ENCODE measurements around the gene ABLIM1.

Gene ABLIM1

DNA sequence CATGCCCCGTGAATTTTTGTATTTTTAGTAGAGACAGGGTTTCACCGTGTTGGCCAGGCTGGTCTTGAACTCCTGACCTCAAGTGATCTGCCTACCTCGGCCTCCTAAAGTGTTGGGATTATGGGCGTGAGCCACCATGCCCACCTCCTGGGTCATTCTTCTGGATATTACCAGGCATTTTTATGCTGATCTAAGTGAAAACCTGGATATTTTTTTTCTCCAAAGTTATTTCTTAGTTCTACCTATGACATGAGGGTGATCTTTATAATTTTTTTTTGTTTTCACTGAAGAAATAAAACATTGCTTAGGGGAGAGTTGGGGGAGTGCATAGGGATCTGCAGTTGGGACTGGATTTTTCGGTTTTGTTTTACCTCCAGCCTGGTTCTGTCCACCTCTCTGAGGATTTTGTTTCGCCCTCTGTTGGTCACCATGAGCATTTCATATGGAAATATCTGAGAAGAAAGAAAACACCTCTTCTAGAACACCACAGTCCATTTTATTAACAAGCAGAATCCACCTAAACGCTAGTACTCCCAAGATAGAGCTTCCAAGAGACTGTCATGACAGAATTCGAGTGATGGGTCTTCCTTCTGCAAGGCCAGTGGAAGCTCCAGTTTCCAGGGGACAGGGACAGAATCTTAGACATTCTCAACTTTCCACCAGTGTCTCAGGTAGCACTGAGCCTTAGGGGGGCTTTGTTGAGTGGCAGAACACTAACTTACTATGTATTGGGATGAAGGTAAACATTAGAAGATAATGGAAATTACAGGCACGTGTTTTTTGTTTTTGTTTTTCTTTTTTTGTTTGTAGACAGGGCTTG, 220.4 kb downstream of the ABLIM1 start:
- no peak for DNase-seq

DNA sequence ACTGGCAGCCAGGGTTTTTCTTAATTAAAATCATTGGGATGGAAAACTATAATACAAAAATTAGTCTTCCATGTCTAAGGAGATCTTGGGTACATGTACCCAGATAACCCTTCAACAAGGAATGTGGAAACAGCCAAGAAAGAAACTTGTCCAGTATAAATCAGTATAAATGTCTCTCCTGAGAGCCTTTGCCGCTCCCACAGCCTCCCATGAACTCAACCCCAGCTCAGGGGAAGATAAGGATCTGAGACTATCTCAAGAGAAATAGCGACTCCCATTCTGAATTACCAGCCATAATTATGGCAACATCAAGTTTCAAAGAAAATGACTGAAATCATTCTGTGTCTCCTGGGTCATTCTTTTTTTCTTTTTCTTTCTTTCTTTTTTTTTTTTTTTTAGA, 221.1 kb downstream of the ABLIM1 start:
- DNase-seq = no peak

DNA sequence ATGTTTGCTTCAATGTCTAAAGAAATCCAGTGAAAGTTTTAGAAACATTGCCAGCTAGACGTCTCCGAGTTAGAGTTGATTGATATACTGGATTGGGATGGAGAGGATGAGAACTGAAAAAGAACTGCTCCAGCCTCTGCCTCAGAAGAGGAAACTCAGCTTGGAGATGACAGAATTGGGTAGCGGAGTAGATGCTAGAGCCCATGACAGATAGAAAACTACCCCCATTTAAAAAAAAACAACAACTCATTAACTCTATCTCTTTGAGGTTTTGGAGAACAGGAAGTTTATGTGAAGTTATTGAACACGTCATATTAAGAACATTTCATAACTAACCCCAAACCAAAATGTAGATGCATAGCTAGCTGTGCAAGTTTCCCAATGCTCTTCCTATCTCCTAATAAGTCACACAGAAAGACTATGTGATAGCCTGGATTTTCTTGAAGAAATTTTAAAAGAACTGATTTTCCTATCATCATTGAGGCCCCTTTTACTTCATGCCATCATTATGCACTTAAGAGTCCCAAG, 225.4 kb downstream of the ABLIM1 start:
- no peak for DNase-seq

DNA sequence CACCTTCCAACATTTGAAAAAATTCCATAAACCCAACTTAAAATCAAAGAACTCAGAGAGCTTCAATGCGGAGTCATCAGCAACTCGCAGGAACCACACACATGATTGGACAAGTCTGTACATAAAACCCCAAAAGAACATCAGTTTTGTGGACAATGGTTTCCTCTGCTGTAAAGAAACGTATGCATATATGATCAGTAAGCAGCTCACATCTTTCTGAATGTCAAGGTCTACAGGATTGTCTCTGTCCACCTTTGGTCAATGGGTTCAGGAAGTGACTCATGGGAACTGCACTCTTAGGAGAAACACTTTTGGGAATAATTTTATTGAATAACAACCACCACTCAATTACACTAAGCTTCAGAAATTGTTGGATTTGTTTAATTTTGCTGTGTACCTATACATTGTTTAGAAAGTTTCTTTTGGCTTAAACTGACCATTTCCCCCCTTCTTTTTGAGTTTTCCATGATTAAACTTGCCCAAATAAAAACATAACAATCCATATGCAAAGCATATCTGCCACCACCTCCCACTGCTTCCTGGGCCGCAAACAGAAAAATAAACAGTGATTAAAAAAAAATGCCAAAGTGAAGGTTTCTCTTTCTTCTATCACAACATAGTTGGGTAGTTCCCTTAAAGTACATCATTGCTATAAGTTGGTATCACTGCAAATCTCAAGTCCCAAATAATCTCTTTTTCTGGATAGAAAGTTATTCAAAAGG, 226.5 kb downstream of the ABLIM1 start:
- DNase-seq = no peak

DNA sequence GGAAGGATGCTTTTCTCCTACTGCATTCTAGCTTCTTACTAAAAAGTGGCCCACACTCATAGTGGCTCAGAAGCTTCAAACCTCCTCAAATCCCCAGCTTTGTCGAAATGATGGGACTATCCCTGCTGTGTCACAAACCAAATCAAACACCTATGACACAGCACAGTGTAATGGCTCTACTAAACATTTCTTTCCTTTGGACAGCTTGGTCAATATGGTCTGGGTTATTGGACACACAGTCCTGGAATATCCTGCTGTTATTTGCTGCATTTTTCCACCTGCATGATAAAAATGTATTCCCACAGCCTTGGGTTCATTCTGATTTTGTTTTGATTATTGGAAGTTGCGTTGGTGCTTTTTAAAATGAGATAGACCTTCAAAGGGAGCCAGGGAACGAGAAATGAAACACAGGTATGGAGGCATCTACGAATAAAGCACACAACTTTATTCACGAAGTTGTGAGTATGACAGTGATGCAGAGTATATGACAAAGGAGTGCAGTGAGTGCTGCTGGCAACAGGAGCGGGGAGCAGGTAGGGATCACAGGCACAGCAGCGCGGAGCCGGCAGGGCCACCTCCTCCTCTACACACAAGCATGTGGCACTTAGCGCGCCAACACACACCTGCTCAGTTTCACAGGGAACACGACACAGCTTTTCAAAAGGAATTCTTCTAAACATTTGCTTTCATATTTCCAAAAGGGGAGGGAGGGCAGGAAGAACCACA, 227.2 kb downstream of the ABLIM1 start:
- DNase-seq = no peak

DNA sequence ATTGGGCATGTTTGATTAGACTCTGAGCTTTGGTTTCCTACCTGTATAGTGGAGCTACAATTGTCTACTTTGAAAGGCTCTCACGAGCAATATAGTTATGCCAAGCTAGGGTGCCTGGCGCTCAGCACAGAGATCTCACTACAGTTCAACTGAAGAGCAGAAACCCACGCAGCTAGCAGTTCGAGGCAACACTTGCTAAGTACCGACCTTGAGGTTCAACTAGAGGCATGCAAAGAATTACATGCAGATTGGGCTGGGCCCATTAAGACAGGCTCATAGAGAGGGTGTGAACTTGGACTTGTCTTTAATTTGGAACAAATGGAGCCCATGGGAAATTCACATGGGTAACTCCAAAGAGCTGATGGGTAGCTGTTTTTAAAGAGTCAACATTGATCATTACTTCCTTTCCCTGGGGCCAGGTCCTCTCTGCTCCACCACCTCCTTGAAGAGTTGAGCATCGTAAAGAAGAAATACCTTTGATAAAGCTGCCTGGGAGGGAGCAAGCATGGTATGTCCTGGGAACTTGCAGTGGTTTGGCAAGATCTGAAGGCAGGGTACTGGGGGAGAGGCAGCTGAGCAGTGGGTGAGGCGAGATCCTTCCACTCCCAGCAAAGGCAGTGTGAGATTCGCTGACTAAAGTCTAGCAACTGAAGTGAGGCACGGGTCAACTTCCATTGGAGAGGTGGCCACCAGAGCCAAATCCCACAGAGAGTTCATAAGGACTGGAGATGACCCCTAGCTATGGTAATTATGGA, 228.3 kb downstream of the ABLIM1 start:
- DNase-seq = no peak

DNA sequence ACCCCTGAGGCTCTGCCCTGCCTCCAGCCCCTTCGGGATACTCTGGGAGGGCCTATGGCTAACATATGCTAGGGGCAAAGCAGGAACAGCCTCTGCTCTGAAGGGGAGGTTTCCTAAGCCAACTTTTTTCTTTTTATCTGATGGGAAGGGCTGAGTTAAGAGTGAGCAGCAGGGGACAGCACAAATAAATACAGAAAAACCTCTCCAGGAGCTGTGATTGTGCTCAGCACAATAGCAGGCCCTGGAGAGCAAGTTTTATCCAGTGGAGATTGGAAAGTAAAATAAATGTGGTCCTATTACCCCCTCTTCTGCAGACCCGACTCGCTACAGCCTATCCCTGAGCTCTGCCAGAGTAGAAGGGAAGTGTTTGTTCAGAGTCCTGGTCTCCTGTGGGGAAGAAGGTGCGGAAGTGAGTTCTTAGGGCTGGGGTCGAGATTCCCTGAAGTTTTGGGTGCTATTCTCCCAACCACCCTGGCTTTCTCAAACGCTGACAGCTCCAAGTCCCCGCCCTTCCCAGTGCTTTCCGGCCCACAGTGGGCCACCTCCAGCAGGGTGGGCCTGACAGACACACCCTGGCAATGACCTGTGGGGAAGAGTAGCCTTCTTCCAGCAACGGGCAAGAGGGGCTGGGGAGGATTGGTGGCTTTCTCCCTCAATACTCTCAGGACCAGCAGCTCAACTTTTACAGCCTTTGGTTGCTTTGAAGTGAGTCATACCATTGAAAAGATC, 230.8 kb downstream of the ABLIM1 start:
- no peak for DNase-seq

DNA sequence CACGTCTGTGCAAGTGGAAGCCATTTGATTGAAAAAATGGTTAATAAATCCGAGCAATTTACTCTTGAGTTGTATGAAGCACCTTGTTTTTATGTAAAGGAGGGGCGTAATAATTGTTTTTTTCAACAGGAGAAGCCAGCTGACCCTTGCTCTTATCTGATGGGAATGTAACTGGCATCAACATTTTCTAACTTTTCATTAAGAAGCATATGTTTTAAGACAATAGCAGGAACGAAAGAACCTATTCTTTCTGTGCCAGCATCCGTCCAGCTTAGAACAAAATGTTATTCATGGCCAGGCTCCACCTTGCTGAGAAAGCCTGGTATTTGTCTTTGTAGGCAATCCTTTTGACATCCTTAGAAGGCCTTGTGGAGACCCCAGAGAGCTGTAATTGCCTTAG, 231.6 kb downstream of the ABLIM1 start:
- no peak for DNase-seq

DNA sequence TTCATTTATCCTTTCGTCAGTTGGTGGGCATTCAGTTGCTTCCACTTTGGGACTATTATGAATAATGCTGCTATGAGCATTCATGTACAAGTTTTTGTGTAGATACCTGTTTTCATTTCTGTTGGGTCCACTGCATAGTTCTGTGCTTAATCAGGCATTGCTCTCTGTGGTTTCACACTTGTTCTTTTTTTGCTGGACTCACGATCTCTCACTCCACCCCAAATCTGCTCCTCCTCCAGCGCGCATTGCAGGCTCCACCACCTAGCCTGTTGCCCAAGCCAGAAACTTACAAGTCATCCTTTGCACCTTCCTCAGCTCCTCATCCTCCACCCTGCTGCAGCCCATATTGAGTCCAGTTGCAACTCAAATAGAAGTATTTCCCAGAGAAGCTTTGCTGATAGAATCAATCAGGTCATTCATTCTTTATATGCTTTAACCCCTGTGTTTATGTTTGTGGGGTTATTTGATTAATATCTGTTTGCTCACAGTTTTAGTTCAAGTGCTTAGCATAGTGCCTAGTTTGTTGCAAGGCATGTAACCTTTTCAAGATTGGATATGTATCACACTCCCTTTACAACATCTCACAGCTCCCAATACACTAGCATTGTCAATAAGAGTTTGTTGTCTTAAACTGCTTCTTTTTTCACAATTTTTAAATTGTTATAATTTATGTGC, 237.1 kb downstream of the ABLIM1 start:
- DNase-seq = no peak

DNA sequence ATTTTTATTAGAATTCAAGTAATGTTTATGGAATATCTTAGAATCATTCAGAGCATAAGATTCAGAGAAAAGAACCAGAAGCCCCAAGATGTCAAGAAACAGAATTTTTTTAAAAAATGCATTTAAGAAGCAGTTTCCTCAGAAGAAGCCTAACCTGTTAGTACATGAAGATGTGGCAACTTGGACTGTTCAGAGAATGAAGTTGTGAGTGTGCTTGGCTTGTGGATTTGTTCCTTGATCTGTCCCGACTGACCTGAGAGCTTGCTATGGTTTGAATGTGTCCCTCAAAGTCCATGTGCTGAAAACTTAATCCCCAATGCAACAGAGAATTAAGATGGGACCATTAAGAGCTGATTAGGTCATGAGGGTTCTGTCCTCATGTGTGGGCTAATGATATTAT, 240.0 kb downstream of the ABLIM1 start:
- DNase-seq = no peak

DNA sequence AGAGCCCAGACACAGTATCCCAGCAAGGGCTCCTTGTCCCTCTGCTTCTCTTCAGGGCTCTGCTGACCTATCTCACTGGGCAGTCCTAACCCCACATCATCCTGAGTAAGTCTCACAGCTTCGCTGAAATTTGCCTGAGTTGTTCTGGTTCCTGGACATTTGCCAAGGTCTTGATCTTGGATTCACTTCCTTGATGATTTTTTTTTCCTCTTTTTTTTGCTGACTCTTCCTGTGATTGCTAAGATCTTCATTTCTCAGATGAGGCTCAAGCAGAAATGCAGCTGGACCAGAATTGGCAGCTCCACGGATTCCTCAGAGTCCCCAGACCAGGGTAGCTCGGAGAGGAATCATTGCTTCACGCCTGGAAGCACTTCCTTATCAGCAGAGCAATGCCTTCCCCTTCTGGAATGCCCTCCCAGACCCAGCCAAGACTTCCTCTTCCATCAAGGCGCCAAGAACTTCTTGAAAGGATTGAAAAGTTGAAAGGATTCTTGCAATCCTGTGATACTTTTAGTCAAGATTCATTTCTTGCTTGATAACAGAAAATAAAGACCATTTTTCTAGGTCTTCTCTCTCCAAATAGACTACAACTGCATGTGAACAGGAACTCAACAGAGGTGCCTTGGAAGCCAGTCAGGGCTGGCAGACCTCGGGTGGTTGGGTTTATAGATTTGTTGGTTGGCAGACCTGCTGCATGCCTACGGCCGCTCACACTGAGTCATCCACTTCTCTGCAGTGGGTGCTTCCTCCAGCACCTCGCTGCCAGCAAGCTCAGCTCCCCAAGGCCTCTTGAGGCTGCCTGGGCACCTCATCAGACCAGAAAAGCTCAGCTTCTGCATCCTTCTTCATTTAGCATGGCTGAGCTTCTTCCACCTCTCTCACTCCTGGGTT, 244.9 kb downstream of the ABLIM1 start:
- no peak for DNase-seq

DNA sequence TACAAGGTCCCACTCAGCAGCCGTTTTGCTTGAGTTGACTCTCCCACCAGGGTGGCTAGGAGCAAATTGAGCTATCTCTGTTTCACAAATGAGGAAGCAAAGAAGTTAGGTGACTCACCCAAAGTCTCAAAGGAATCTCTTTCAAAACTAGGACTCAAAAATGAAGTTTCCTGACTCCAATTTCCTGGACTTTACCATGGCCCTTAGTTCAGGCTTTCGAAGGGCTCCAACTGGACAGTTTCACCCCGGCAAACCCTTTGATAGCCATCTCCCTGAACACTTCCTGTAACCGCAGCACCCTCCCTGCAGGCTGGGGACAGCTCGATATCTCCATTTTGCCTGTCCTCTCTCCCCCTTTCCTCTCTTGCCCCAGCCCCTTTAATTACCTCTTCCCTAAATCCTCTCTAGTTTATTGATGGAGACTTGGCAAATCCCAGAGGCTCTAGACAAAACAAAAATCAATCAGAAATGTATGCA, 249.1 kb downstream of the ABLIM1 start:
- no peak for DNase-seq

DNA sequence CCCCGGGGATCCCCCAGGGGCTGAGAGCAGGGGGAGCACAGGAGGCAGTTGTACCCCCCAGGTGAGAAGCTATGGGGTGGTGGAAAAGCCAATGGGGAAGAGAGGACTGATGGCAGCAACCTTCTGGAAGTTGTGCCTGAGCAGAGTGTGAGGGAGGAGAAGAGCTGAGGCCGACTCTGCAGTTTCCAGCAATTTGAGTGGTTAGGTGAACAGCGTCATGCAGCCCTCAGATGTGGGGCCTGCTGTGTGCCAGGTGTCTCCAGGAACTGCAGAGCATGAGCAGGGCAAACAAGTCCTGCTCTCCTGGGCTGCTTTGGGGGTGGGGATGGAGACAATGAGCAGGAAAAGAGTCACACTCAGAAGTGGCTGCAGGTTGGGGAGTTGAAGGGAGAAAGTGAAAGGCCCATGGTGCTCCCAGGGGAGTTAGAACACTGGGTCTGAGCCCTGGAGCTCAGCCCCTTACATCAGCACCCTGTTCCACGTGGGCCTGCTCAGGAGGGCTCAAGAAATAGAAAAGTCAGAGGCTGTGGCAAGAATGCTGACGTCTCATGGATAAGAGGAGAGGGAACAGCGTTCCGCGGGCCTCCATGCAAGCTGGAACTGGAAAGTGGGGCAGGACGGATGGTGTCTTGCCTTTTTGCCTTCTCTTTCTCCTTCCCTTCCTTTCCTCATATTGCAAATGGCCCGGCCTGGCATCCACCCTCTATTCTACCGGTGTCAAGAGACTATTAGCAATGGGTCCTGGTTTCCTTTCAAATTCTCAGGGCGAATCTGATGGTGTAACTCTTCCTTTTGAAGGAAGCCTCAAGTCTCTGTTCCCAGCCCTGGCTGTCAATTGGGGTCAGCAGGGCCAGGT, 249.7 kb downstream of the ABLIM1 start:
- no peak for DNase-seq

DNA sequence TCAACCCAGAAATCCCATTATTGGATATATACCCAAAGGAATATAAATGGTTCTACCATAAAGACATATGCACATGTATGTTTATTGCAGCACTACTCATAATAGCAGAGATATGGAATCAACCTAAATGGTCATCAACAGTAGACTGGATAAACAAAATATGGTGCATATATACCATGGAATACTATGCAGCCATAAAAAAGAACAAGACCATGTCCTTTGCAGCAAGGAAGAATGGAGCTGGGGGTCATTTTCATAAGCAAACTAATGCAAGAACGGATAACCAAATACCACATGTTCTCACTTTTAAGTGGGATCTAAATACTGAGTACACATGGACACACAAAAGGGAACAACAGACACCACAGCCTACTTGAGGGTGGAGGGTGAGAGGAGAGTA, 251.6 kb downstream of the ABLIM1 start:
- DNase-seq = no peak

DNA sequence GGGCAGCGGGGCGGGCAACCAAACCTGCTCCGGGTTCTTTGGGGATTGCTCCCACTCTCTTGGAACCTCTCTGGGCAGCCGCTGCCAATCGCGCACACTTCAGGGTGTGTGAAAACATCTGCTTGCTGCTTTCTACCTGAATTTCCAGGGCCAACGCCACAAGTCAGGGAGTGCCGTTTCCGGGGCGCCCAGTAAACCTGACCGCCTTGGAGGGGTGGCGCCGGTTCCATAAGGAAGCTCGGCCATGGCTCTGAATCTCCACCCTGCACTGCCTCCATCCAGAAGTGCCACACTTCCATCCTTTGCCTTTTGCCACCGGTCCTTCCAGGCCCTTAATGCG, 253.1 kb downstream of the ABLIM1 start:
- no peak for DNase-seq

DNA sequence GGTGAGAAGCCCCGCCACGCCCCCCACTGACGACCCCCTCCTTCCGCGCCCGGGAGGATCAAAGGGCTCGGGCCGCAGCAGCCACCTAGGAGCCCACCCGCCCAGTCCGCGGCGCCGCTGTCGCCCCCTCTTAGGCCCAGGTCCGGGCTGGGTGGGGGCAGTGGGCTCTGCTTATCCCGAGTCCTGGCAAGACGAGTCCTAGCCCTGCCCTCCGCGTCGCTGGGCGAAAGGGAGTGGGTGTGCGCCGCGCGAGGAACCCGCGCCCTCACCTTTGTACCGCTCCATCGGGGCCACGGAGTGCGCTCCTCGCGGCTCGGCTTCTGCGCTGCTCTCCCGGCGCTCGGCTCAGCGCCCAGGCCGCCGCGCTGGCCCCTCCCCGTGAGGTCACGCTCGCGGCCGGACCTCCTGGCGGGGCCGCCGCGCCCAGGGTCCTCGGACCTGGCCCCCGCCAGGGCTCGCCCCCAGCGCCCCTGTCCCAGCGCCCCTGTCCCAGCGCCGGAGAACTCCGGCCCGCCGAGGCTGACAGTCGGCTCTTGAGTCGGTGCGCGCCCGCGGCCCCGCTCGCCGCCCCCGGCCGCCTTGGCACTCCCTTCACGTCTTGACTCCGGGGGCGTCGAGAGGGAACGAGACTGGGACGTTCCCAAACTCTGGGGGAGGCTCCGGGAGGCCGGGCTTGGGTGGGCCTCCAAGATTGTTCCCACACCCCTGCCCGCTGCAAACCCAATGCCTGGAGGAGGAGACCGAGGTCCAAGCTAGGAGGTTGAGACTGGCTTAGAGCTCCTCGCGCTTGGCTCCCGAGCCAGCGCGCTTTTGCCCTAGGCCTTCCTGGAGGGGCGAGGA, 253.7 kb downstream of the ABLIM1 start, which contains the start of gene AFAP1L2:
AFAP1L2 (minus strand) TSS at position 332 of the 840 bp plus-strand sequence; CDS start at position 285, 47 bp downstream.
- DNase-seq = no peak

DNA sequence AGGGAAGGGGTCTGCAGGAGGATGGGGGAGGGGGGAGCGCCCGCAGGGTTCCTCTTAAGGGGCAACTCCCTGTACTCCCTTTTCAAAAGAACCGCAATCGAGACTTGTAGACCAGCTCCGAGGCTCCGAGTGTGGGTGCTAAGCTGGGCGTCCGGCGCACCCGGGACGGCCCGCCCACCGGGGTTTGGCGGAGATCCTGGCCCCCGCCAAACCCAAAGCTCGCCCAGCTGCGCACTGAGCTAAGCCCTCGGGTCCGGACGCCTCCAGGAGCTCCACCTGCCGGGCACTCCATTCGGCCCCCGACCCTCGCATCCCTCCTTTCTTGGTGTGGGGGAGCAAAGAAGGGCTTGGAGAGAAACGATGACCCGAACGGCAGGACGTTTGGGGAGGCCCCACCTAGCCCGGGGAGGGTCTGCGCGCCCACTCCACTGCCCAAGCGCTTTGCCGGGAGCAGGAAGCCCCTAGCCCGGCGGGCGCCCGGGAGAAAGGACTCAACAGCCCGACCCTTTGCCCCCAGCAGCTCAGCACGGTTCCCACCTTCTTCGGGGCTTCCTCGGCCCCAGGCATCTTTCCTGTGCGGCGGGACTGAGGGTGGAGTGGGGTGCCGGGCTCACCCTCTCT, 254.4 kb downstream of the ABLIM1 start:
- no peak for DNase-seq

Data from activated CD8-positive, alpha-beta memory T cell treated with anti-CD3 and anti-CD28 coated beads, Interleukin-2, amount 50 U/mL, for 4 hours (primary cell).